ENCODE measurements around the gene RNF150.

DNA sequence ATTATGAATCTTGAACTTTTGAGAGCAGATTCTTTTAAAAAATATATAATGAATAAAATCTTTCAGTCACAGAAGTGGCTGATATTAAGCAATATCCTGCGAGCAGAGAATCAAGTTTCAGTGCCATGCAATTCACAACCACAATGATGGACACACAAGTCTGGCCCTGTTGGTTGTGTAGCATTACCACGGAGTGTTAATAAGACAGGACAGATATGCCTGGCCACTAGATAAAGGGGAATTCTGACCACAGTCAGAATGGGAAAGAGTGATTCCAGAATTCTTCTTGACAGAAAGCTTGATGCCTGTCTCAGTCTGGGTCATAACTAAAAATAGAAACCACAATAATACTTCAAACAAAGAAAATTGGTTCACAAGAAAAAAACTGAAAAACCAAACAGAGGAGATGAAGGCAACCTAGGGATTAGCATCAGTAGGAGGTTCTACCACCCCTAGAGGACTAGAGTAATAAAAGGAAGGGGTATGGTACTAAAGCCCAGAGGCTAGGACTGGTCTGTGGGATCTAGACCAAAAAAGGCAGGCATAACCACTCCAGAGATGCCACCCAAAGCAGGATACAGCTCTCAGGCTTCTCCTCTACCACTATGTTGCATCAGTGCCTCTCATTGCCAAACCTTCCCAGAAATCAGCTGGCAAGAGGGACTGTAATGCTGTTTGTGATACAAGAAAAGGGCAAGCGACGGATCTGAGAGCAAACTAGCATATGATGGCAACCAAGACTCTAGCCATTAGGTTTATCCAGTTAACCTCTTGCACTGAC lies 59.0 kb downstream of the RNF150 start:
- no peak for TF ChIP-seq POLR2A (IDR thresholded peaks at IDR 0.05; ENCODE audit: low read depth, low read length)
- TF ChIP-seq CTCF (conservative IDR thresholded peaks at IDR 0.05; ENCODE audit: low read depth, low read length), result no peak
- no peak for TF ChIP-seq BHLHE40 (IDR thresholded peaks at IDR 0.05; ENCODE audit: low read depth, low read length)
- TF ChIP-seq RFX5 (IDR thresholded peaks at IDR 0.05; ENCODE audit: low read depth, low read length), result no peak
- TF ChIP-seq USF2 (IDR thresholded peaks at IDR 0.05; ENCODE audit: low read depth, low read length), result no peak
- no peak for TF ChIP-seq RAD21 (IDR thresholded peaks at IDR 0.05; ENCODE audit: low read length)
- TF ChIP-seq CHD1 (IDR thresholded peaks at IDR 0.05; ENCODE audit: low read depth, low read length), result no peak
- TF ChIP-seq CEBPB (IDR thresholded peaks at IDR 0.05; ENCODE audit: low read depth, low read length), result peak; percentile 51; the same call in 1 of the 2 replicates
- no peak for TF ChIP-seq MAZ (IDR thresholded peaks at IDR 0.05; ENCODE audit: borderline replicate concordance, low read depth, low read length)
- no peak for TF ChIP-seq MXI1 (IDR thresholded peaks at IDR 0.05; ENCODE audit: borderline replicate concordance, low read depth, low read length)
- no peak for TF ChIP-seq ELK1 (IDR thresholded peaks at IDR 0.05; ENCODE audit: borderline replicate concordance, low read depth, low read length)
- TF ChIP-seq MAFK (IDR thresholded peaks at IDR 0.05; ENCODE audit: low read depth, low read length), result no peak
